Loucy (cell line): ENCODE data around the gene CCDC187.

Experiments
- H2AFZ ChIP-seq: fragments of 200-600 bp; sonication (generic); 2 replicates; pipeline ENCODE4 v1.6.0; 2016; ENCODE audit warnings: antibody characterized with exemption, mild to moderate bottlenecking, low read length, moderate library complexity
- H3F3A ChIP-seq: fragments of 200-600 bp; 2 replicates; pipeline ENCODE4 v1.6.0; 2016; ENCODE audit warnings: antibody characterized with exemption, low read depth, mild to moderate bottlenecking
- H3K27me3 ChIP-seq: fragments of 200-600 bp; sonication (generic); 2 replicates; pipeline ENCODE4 v1.6.1; 2014; ENCODE audit warnings: low read length, mild to moderate bottlenecking; ENCODE audit not compliant: insufficient read depth, poor library complexity, severe bottlenecking
- H3K36me3 ChIP-seq: fragments of 200-600 bp; sonication (generic); 2 replicates; pipeline ENCODE4 v1.6.1; 2016; ENCODE audit warnings: low read length; ENCODE audit not compliant: insufficient read depth
- H3K4me1 ChIP-seq: fragments of 200-600 bp; sonication (generic); 2 replicates; pipeline ENCODE4 v1.5.1; 2014; ENCODE audit warnings: low read length, mild to moderate bottlenecking; ENCODE audit not compliant: insufficient read depth, poor library complexity, severe bottlenecking
- H3K4me2 ChIP-seq: fragments of 200-600 bp; sonication (generic); 2 replicates; pipeline ENCODE4 v1.6.0; 2014; ENCODE audit warnings: antibody characterized with exemption, low read length, low read depth, mild to moderate bottlenecking; ENCODE audit not compliant: poor library complexity, severe bottlenecking
- H3K4me3 ChIP-seq: fragments of 200-600 bp; sonication (generic); 2 replicates; pipeline ENCODE4 v1.5.1; 2014; ENCODE audit warnings: low read length, mild to moderate bottlenecking, mixed read lengths; ENCODE audit not compliant: poor library complexity, severe bottlenecking
- H3K79me2 ChIP-seq: fragments of 200-600 bp; sonication (generic); 2 replicates; pipeline ENCODE4 v1.6.1; 2014; ENCODE audit warnings: low read length; ENCODE audit not compliant: insufficient read depth
- H3K9ac ChIP-seq: fragments of 200-600 bp; sonication (generic); 2 replicates; pipeline ENCODE4 v1.6.0; 2014; ENCODE audit warnings: mild to moderate bottlenecking, low read depth, low read length, moderate library complexity; ENCODE audit not compliant: poor library complexity, severe bottlenecking
- H3K9me2 ChIP-seq: fragments of 200-600 bp; sonication (generic); replicated peaks from 2 replicates; pipeline ENCODE4 v1.6.1; 2016; ENCODE audit warnings: low read depth, low read length, mixed read lengths
- H3K9me3 ChIP-seq: fragments of 200-600 bp; sonication (generic); 2 replicates; pipeline ENCODE4 v1.6.1; 2014; ENCODE audit warnings: mild to moderate bottlenecking, antibody characterized with exemption, low read length, low read depth; ENCODE audit not compliant: insufficient read depth
- H4K20me1 ChIP-seq: fragments of 200-600 bp; sonication (generic); 2 replicates; pipeline ENCODE4 v1.6.0; 2014; ENCODE audit warnings: antibody characterized with exemption, low read length, mild to moderate bottlenecking; ENCODE audit not compliant: insufficient read depth, poor library complexity, severe bottlenecking
- CTCF ChIP-seq: fragments of 200-600 bp; sonication (generic); conservative IDR thresholded peaks from 2 replicates; pipeline ENCODE4 v1.5.1; 2014; ENCODE audit warnings: mild to moderate bottlenecking, antibody characterized with exemption, low read length
- EZH2phosphoT487 ChIP-seq: fragments of 200-600 bp; IDR thresholded peaks from 2 replicates; pipeline ENCODE4 v1.6.1; 2018; ENCODE audit warnings: antibody characterized with exemption, mild to moderate bottlenecking, moderate library complexity, borderline replicate concordance

CCDC187 gene

DNA sequence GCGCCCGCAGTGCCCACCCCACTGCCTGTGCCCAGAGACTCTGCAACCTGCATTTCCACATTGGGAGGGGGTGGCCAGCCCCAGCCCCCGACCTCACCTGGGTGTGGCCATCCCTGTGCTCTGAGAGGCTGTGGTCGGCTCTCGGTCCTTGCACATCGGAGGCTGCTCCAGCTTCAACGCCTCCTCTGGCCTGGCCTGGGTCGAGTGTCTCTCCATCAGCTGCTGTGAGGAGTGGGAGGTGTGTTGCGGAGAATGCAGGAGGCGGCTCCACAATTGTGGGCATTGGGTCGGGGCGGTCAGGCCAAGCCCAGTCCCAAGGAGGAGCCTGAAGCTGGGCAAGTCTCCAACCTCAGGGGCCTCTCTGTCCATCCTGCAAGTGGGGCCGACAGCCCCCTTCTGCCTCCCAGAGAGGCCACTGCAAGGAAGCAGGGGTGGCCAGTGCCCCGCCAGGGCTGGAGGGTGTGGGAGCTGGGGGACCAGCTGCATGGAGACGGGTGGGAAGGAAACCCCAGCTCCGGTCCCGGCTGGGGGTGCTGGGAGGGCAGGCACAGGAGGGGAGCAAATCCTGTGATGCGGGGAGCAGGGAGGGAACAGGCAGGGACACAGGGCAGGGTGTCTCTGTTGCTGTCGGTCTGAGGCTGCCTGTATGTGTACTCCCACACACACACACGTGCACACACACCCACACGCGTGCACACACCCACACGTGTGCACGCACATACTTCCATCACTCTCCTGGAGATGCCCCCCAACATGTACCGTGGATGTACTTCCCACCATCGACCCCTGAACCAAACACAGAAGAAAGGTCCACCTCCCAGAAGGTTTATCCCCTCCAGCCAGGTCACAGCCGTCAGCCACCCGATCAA is 28.9 kb downstream of the CCDC187 start:
- TF ChIP-seq CTCF (no peak), EZH2phosphoT487 (no peak)
- H3K36me3 ChIP-seq = no peaks in the 10 kb centered on the region
- H3K4me1 ChIP-seq = no peaks in the 10 kb centered on the region
- H3K9ac ChIP-seq = no peak overlapping the region
- H3F3A ChIP-seq = no peaks in the 10 kb centered on the region
- H3K27me3 ChIP-seq = no peaks in the 10 kb centered on the region
- H3K9me2 ChIP-seq = no peaks in the 10 kb centered on the region
- H2AFZ ChIP-seq = no peak overlapping the region
- H3K4me3 ChIP-seq = no peak overlapping the region
- H3K9me3 ChIP-seq = no peaks in the 10 kb centered on the region
- no peaks in the 10 kb centered on the region for H3K79me2 ChIP-seq
- H4K20me1 ChIP-seq = no peaks in the 10 kb centered on the region
- no peak overlapping the region for H3K4me2 ChIP-seq

DNA sequence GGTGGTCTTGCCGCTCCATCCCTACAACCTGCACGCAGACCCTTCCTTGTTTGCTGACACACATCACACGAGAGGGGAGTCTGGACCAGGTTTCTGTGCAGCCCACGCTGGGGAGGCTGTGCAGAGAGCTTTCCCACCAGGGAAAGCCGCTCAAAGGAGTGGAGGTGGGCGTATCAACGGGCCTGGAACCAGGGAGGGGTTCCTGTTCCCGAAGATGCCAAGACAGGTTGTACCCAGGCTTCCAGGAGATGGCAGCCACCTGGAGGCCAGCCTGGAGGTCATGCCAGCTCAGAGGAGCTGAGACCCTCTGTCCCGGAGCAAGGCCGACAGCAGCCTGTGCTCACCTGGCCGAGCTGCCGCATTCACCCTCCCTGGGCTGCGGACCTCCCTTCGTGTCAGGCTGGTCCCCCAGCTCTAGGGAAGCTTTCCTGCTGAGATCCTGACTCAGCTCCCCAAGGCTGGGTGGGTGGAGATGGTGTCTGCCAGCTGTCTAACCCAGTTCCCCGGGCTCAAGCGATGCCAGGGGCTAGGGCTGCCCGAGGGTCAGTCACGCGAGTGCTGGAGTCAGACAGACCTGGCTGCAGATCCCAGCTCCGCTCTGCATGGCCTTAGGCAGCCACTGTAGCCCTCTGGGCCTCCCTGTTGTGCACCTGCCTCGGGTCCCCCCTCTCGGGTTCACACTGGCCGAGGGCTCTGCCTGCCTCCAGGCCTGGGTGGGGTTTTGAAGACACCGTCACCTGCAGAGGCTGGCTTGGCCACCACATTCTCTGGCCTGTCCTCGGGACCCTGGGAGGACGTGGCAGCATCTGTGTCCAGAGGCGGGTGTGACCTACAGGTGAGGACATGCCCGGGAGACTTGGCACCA is 29.7 kb downstream of the CCDC187 start:
- no peak overlapping the region for H3K9ac ChIP-seq
- no peaks in the 10 kb centered on the region for H4K20me1 ChIP-seq
- no peaks in the 10 kb centered on the region for H3K4me1 ChIP-seq
- no peak for TF ChIP-seq EZH2phosphoT487
- TF ChIP-seq CTCF = no peak
- H3K4me2 ChIP-seq = no peak overlapping the region
- no peaks in the 10 kb centered on the region for H3K79me2 ChIP-seq
- no peaks in the 10 kb centered on the region for H3K27me3 ChIP-seq
- H2AFZ ChIP-seq = no peak overlapping the region
- no peak overlapping the region for H3K4me3 ChIP-seq
- H3K36me3 ChIP-seq = no peaks in the 10 kb centered on the region
- H3F3A ChIP-seq = no peaks in the 10 kb centered on the region
- no peaks in the 10 kb centered on the region for H3K9me2 ChIP-seq
- no peaks in the 10 kb centered on the region for H3K9me3 ChIP-seq

- Histone ChIP-seq H4K20me1 (no peaks in the 10 kb centered on the region), H3K36me3 (no peaks in the 10 kb centered on the region), H2AFZ (no peak overlapping the region), H3K9me3 (no peaks in the 10 kb centered on the region), H3K4me2 (no peak overlapping the region), H3K9ac (no peak overlapping the region), H3K79me2 (no peaks in the 10 kb centered on the region), H3K4me3 (no peak overlapping the region), H3K27me3 (no peaks in the 10 kb centered on the region), H3F3A (no peaks in the 10 kb centered on the region), H3K4me1 (no peaks in the 10 kb centered on the region), H3K9me2 (no peaks in the 10 kb centered on the region)
- no peak for TF ChIP-seq EZH2phosphoT487
- no peak for TF ChIP-seq CTCF
Measured at GRCh38 chr9:136273244-136273865, 30.5 kb downstream of the CCDC187 start.
